NCI-H1694 treated with DMSO at 0.1 percent for 48 hours (cell line): ENCODE data around the gene CELF4.

Experiments
- DNase-seq: peaks from one replicate; lab custom pipeline; 2025; lab: John Stamatoyannopoulos, UW

Gene CELF4

GRCh38 chr18:37253394-37254235 is 312.0 kb downstream of the CELF4 start:
- no peak for DNase-seq

GRCh38 chr18:37252854-37253393 is 312.7 kb downstream of the CELF4 start:
- no peak for DNase-seq

GRCh38 chr18:37252342-37252741 is 313.3 kb downstream of the CELF4 start:
- no peak for DNase-seq

GRCh38 chr18:37251679-37252078 is 313.9 kb downstream of the CELF4 start:
- no peak for DNase-seq

GRCh38 chr18:37249895-37250618 is 315.5 kb downstream of the CELF4 start:
- no peak for DNase-seq

- no peak for DNase-seq
These were observed 316.3 kb downstream of the CELF4 start for GRCh38 chr18:37249171-37249886.

GRCh38 chr18:37248281-37248680 is 317.3 kb downstream of the CELF4 start:
- no peak for DNase-seq

GRCh38 chr18:37247497-37248161 is 318.0 kb downstream of the CELF4 start:
- no peak for DNase-seq

GRCh38 chr18:37246779-37247340 is 318.7 kb downstream of the CELF4 start:
- DNase-seq: no peak

GRCh38 chr18:37244618-37245017 is 321.0 kb downstream of the CELF4 start:
- DNase-seq: no peak

- no peak for DNase-seq
These were observed 321.9 kb downstream of the CELF4 start for GRCh38 chr18:37243741-37244140.

GRCh38 chr18:37242826-37243560 is 322.6 kb downstream of the CELF4 start:
- no peak for DNase-seq

GRCh38 chr18:37242091-37242490 is 323.5 kb downstream of the CELF4 start:
- DNase-seq: no peak

GRCh38 chr18:37238282-37239108 is 327.1 kb downstream of the CELF4 start:
- no peak for DNase-seq

GRCh38 chr18:37235583-37235982 is 330.0 kb downstream of the CELF4 start:
- DNase-seq: no peak

- no peak for DNase-seq
These were observed 334.3 kb downstream of the CELF4 start for GRCh38 chr18:37231251-37231650.

GRCh38 chr18:37230768-37231167 is 334.8 kb downstream of the CELF4 start:
- DNase-seq: no peak

GRCh38 chr18:37225279-37225678 is 340.3 kb downstream of the CELF4 start:
- DNase-seq: no peak

- no peak for DNase-seq
These were observed 342.6 kb downstream of the CELF4 start for GRCh38 chr18:37222999-37223378.
